GM12892 (cell line): Measurements from ENCODE around the gene ARMC3.

Source experiments
- POLR2A ChIP-seq: IDR thresholded peaks from 2 replicates; pipeline ENCODE4 v1.6.1; 2011; ENCODE audit warnings: low read depth, low read length, control low read depth
- POLR2AphosphoS5 ChIP-seq: IDR thresholded peaks from 2 replicates; pipeline ENCODE4 v1.6.1; 2011; ENCODE audit warnings: low read depth, low read length, control low read depth
- TAF1 ChIP-seq: IDR thresholded peaks from 2 replicates; pipeline ENCODE4 v1.6.1; 2011; ENCODE audit warnings: low read depth, mild to moderate bottlenecking, control low read depth, low read length, borderline replicate concordance

GRCh38 chr10:22990443-22990842 is 62.6 kb downstream of the ARMC3 start:
- no peak for TF ChIP-seq POLR2AphosphoS5
- no peak for TF ChIP-seq POLR2A
- TF ChIP-seq TAF1: no peak
